SKM-1 treated with dmso at 0.1 percent for 144 hours (cell line): ENCODE results near the gene USP10.
A peak's percentile ranks its signal among the peaks of the same experiment; 100 is the strongest.
"Not testable (repeated sequence)": the region's sequence is repeated elsewhere in the genome, so short reads cannot be mapped to it uniquely, and the experiment has no call there.

ENCODE experiments used
- DNase-seq: peaks from one replicate; lab custom pipeline; 2025; ENCODE audit not compliant: unreplicated experiment; lab: John Stamatoyannopoulos, UW

USP10 gene

GRCh38 chr16:84724606-84725309, 25.0 kb downstream of the USP10 start:
- DNase-seq: no peak

GRCh38 chr16:84725481-84726078, 25.8 kb downstream of the USP10 start:
- no peak for DNase-seq

- peak; percentile 72 for DNase-seq
These were observed 26.4 kb downstream of the USP10 start for GRCh38 chr16:84726079-84726668.

GRCh38 chr16:84726669-84727467, 27.1 kb downstream of the USP10 start:
- DNase-seq: peak; percentile 96

GRCh38 chr16:84728853-84729424, 29.1 kb downstream of the USP10 start:
- DNase-seq: no peak

- DNase-seq: no peak
These were observed 30.0 kb downstream of the USP10 start for GRCh38 chr16:84729716-84730320.

GRCh38 chr16:84730406-84731106, 30.8 kb downstream of the USP10 start:
- peak; percentile 61 for DNase-seq

GRCh38 chr16:84732332-84732673, 32.5 kb downstream of the USP10 start:
- DNase-seq: not testable (repeated sequence)

- DNase-seq: no peak
These were observed 33.0 kb downstream of the USP10 start for GRCh38 chr16:84732674-84733352.

- DNase-seq: no peak
These were observed 36.2 kb downstream of the USP10 start for GRCh38 chr16:84735849-84736586.

- no peak for DNase-seq
These were observed 37.6 kb downstream of the USP10 start for GRCh38 chr16:84737192-84738011.

- DNase-seq: peak; percentile 69
These were observed 38.6 kb downstream of the USP10 start for GRCh38 chr16:84738255-84739038.

GRCh38 chr16:84739349-84740124, 39.7 kb downstream of the USP10 start:
- no peak for DNase-seq

- no peak for DNase-seq
These were observed 40.9 kb downstream of the USP10 start for GRCh38 chr16:84740596-84741116.

GRCh38 chr16:84741340-84741830, 41.6 kb downstream of the USP10 start:
- DNase-seq: no peak

GRCh38 chr16:84742641-84743092, 42.9 kb downstream of the USP10 start:
- no peak for DNase-seq
